Parathyroid adenoma (tissue), 2 donors: ENCODE measurements around the gene AHSP.
"Not testable (repeated sequence)": the region's sequence is repeated elsewhere in the genome, so short reads cannot be mapped to it uniquely, and the experiment has no call there.

Experiments
- H2AFZ ChIP-seq: fragments of 300-600 bp; sonication (generic); one replicate; pipeline ENCODE4 v1.7.0; 2017; ENCODE audit warnings: antibody characterized with exemption, mild to moderate bottlenecking
- H3K27ac ChIP-seq: fragments of 300-600 bp; sonication (generic); one replicate; pipeline ENCODE4 v1.7.0; 2017
- H3K27me3 ChIP-seq: fragments of 300-600 bp; sonication (generic); one replicate; pipeline ENCODE4 v1.7.0; 2017; ENCODE audit warnings: low read length; ENCODE audit not compliant: control insufficient read depth, insufficient read depth
- H3K36me3 ChIP-seq: fragments of 300-600 bp; sonication (generic); one replicate; pipeline ENCODE4 v1.7.0; 2017; ENCODE audit warnings: low read length; ENCODE audit not compliant: control insufficient read depth, insufficient read depth
- H3K4me1 ChIP-seq: fragments of 300-600 bp; sonication (generic); one replicate; pipeline ENCODE4 v1.7.0; 2017; ENCODE audit warnings: control low read depth
- H3K4me2 ChIP-seq: fragments of 300-600 bp; sonication (generic); one replicate; pipeline ENCODE4 v1.7.0; 2017; ENCODE audit warnings: low read length
- H3K4me3 ChIP-seq: fragments of 300-600 bp; sonication (generic); one replicate; pipeline ENCODE4 v1.7.0; 2017; ENCODE audit warnings: low read depth, low read length
- H3K79me2 ChIP-seq: fragments of 300-600 bp; sonication (generic); one replicate; pipeline ENCODE4 v1.7.0; 2017; ENCODE audit warnings: control low read depth
- H3K9ac ChIP-seq: fragments of 300-600 bp; sonication (generic); one replicate; pipeline ENCODE4 v1.7.0; 2017; ENCODE audit warnings: mild to moderate bottlenecking
- H3K9me3 ChIP-seq: fragments of 300-600 bp; sonication (generic); one replicate; pipeline ENCODE4 v1.7.0; 2017; ENCODE audit warnings: low read length; ENCODE audit not compliant: control insufficient read depth
- TF ChIP-seq, protein P1 (sequence below): fragments of 300-600 bp; sonication (generic); IDR thresholded peaks from one replicate; pipeline ENCODE4 v1.7.0; 2017; ENCODE audit warnings: antibody characterized with exemption, mild to moderate bottlenecking
- donor health status: primary hyperparathyroidism.

AHSP gene

DNA sequence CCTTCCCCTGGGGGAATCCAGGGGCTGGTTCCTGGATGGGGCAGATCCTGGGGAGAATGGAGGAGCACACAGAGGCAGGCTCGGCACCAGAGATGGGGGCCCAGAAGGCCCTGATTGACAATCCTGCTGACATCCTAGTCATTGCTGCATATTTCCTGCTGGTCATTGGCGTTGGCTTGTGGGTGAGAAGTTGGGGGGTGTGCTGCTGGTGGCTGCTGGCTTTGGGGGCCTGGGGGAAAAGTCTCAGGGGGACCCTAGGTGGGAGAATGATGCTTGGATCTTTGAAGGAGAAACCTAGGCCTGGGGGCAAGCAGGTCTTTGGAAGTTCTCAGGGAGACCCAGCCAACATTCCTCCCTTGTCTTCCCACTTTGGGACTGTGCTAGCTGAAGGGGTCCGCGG is 44.6 kb upstream of the AHSP start, which contains the start of gene SLC5A2:
Gene SLC5A2, plus strand, starts transcription at position 43 of the 400 bp plus-strand sequence. Its CDS starts 14 bp downstream, at position 57.
- no peaks in the 10 kb centered on the region for H3K27me3 ChIP-seq
- H3K27ac ChIP-seq, result no peak within 1 kb of the TSS
- H3K9ac ChIP-seq, result no peak within 1 kb of the TSS
- no peak within 1 kb of the TSS for H3K4me2 ChIP-seq
- TF ChIP-seq, protein P1, sequence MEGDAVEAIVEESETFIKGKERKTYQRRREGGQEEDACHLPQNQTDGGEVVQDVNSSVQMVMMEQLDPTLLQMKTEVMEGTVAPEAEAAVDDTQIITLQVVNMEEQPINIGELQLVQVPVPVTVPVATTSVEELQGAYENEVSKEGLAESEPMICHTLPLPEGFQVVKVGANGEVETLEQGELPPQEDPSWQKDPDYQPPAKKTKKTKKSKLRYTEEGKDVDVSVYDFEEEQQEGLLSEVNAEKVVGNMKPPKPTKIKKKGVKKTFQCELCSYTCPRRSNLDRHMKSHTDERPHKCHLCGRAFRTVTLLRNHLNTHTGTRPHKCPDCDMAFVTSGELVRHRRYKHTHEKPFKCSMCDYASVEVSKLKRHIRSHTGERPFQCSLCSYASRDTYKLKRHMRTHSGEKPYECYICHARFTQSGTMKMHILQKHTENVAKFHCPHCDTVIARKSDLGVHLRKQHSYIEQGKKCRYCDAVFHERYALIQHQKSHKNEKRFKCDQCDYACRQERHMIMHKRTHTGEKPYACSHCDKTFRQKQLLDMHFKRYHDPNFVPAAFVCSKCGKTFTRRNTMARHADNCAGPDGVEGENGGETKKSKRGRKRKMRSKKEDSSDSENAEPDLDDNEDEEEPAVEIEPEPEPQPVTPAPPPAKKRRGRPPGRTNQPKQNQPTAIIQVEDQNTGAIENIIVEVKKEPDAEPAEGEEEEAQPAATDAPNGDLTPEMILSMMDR, result no peak
- no peaks in the 10 kb centered on the region for H3K9me3 ChIP-seq
- no peaks in the 10 kb centered on the region for H3K36me3 ChIP-seq
- H2AFZ ChIP-seq, result no peak within 1 kb of the TSS
- no peaks in the 10 kb centered on the region for H3K79me2 ChIP-seq
- peaks cover 3% of the 10 kb centered on the region for H3K4me1 ChIP-seq
- H3K4me3 ChIP-seq, result no peak within 1 kb of the TSS

DNA sequence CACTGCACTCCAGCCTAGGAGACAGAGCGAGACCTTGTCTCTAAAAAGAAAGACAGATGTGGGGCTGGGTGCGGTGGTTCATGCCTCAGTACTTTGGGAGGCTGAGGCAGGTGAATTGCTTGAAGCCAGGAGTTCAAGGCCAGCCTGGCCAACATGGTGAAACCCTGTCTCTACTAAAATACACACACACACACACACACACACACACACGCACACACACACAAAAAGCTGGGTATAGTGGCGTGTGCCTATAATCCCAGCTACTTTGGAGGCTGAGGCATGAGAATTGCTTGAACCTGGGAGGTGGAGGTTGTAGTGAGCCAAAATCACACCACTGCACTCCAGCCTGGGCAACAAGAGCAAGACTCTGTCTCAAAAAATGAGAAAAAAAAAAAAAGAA is 43.7 kb upstream of the AHSP start:
- H3K9ac ChIP-seq, H3K4me3 ChIP-seq, H3K27ac ChIP-seq, H3K36me3 ChIP-seq, H2AFZ ChIP-seq, H3K4me2 ChIP-seq, H3K79me2 ChIP-seq, H3K27me3 ChIP-seq, H3K4me1 ChIP-seq, H3K9me3 ChIP-seq: not testable (repeated sequence)

DNA sequence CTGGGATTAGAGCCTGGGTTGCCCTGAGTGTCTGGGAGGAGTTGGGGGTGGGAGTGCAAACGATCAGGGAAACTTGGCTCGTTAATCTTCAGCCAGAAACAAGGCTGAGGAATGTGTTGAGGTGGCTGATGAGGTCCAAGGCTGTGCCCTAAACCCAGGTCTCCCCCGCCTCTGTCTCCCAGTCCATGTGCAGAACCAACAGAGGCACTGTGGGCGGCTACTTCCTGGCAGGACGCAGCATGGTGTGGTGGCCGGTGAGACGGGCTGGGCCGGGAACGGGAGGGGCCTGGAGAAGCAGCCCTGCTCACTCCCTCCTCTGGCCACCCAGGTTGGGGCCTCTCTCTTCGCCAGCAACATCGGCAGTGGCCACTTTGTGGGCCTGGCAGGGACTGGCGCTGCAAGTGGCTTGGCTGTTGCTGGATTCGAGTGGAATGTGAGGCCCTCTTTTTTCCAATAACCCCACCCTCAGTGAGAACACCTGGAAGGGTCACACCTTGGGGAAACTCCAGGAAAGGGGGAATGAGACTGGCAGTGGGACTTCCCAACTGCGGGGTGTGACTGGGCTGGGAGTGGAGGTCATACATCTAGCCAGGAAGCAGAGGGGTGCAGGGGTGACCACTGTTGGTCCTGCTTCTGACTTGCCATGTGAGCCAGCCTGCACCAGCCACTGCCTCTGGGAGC is 43.1 kb upstream of the AHSP start:
- no peak overlapping the region for H3K4me2 ChIP-seq
- H3K4me1 ChIP-seq, result peaks cover 4% of the 10 kb centered on the region
- no peaks in the 10 kb centered on the region for H3K79me2 ChIP-seq
- H2AFZ ChIP-seq, result no peak overlapping the region
- no peaks in the 10 kb centered on the region for H3K36me3 ChIP-seq
- TF ChIP-seq, protein P1, result no peak
- H3K9ac ChIP-seq, result no peak overlapping the region
- H3K27me3 ChIP-seq, result no peaks in the 10 kb centered on the region
- no peak overlapping the region for H3K27ac ChIP-seq
- H3K4me3 ChIP-seq, result no peak overlapping the region
- no peaks in the 10 kb centered on the region for H3K9me3 ChIP-seq

DNA sequence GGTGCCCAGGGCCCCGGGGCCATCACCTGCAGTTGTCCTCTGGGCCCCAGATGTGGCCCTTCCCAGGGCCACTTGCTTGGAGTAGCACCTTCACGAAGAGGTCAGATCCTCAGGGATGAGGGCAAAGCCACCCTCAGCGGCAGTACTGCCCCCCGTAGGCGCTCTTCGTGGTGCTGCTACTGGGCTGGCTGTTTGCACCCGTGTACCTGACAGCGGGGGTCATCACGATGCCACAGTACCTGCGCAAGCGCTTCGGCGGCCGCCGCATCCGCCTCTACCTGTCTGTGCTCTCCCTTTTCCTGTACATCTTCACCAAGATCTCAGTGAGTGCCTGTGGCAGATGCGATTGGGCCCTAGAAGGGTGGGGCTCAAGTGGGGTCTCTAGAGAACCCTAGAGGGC is 42.1 kb upstream of the AHSP start:
- peaks cover 4% of the 10 kb centered on the region for H3K4me1 ChIP-seq
- no peaks in the 10 kb centered on the region for H3K79me2 ChIP-seq
- H3K27ac ChIP-seq, result no peak overlapping the region
- H3K4me2 ChIP-seq, result no peak overlapping the region
- no peak overlapping the region for H3K9ac ChIP-seq
- H3K27me3 ChIP-seq, result no peaks in the 10 kb centered on the region
- H3K4me3 ChIP-seq, result no peak overlapping the region
- no peaks in the 10 kb centered on the region for H3K9me3 ChIP-seq
- H3K36me3 ChIP-seq, result no peaks in the 10 kb centered on the region
- TF ChIP-seq, protein P1, result no peak
- H2AFZ ChIP-seq, result no peak overlapping the region

DNA sequence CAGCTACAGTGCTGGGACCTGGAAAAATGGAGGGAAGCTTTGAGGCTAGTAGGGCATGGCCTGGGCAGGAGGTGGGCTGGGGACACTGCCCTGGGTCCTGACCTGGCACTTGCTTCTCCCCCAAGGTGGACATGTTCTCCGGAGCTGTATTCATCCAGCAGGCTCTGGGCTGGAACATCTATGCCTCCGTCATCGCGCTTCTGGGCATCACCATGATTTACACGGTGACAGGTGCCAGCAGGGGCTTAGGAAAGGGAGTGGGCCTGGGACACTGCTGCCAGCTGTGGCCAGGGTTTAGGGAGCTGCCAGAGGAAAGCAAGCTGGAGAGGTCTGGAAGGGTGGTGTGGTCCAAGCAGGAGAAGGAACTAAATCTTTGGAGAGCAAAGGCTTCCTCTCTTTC is 41.7 kb upstream of the AHSP start:
- Histone ChIP-seq H3K4me1 (peaks cover 4% of the 10 kb centered on the region), H2AFZ (no peak overlapping the region), H3K36me3 (no peaks in the 10 kb centered on the region), H3K27ac (no peak overlapping the region), H3K9ac (no peak overlapping the region), H3K27me3 (no peaks in the 10 kb centered on the region), H3K9me3 (no peaks in the 10 kb centered on the region), H3K79me2 (no peaks in the 10 kb centered on the region), H3K4me3 (no peak overlapping the region), H3K4me2 (no peak overlapping the region)
- TF ChIP-seq, protein P1, result no peak
